Ovary (tissue), 9 donors: ENCODE data around the gene FOXP1. TPM values are rescaled to one million over a fixed set of nuclear protein-coding genes. Genes with fewer than 3 reads are reported as not detected.

Experiments
- DNase-seq, 5 donors: peaks; one replicate each; pipeline ENCODE4 v3.0.0-alpha.2; 2019 to 2020
- H3K27ac ChIP-seq, 2 donors: fragments of 200-600 bp; one replicate each; pipeline versions ENCODE4 v1.5.1 to v1.8.0; 2019 to 2022
- H3K27me3 ChIP-seq: fragments of 200-600 bp; one replicate; pipeline ENCODE4 v1.8.0; 2022
- H3K36me3 ChIP-seq: fragments of 200-600 bp; sonication (generic); one replicate; pipeline ENCODE4 v1.5.1; 2019
- H3K4me1 ChIP-seq: one replicate; pipeline ENCODE4 v1.8.1; 2013; ENCODE audit warnings: mild to moderate bottlenecking, moderate library complexity; ENCODE audit not compliant: insufficient read depth
- H3K4me3 ChIP-seq: fragments of 200-600 bp; sonication (generic); one replicate; pipeline ENCODE4 v1.5.1; 2017
- H3K9me3 ChIP-seq, 2 donors: fragments of 200-600 bp in 1 of 2; sonication (generic) in 1 of 2; one replicate each; pipeline versions ENCODE4 v1.5.1 to v1.8.1; 2013 to 2019; ENCODE audit warnings: mild to moderate bottlenecking in 1 of 2, moderate library complexity in 1 of 2
- EP300 ChIP-seq: sonication (generic); formaldehyde crosslinking; IDR thresholded peaks from one replicate; pipeline ENCODE4 v1.6.1; 2017; ENCODE audit warnings: antibody characterized with exemption
- POLR2A ChIP-seq: fragments of 450-650 bp; IDR thresholded peaks from one replicate; pipeline ENCODE4 v1.6.1; 2017; ENCODE audit warnings: antibody characterized with exemption, mild to moderate bottlenecking, moderate library complexity
- WGBS, 3 donors: extraction: QIAGEN DNeasy Blood & Tissue Kit in 1 of 3; methylation state at CpG; one replicate each; pipeline versions ENCODE4 v1.1.5 to v1.1.7; 2013 to 2017; 5-methylcytosine and 5-hydroxymethylcytosine counted together
- intact Hi-C, 4 donors: fragments of 100-400 bp; cut with DNase I; formaldehyde crosslinking; loops; one replicate each; pipeline versions ENCODE4 v1.11.0 to v1.15.1; 2022 to 2023
- polyA plus RNA-seq, 2 donors: library from polyadenylated mRNA; stranded (reverse); fragments of 200-250 nt in 1 of 2; fragments of 350-450 nt in 1 of 2; fragmentation: Illumina TruSeq in 1 of 2; extraction: RNeasy Lipid Tissue Mini Kit (QIAGEN cat#74804) in 1 of 2; gene quantifications; one replicate each; pipeline ENCODE4 v1.2.3, GENCODE V29; 2013 to 2014
- total RNA-seq, 7 donors: library from RNA; depleted of rRNA in 2 of 7; stranded (reverse); fragments of >200 nt in 2 of 7; fragmentation: NEBNext Ultra II Directional in 3 of 7; extraction: Animal tissue kit (Norgen Biotek cat#: 25700) in 3 of 7; gene quantifications; one replicate each; pipeline versions ENCODE4 v1.1.0 to v1.2.4, GENCODE V29; 2016 to 2023
- TF ChIP-seq, protein P1 (sequence below), 3 donors: fragments of 450-650 bp in 2 of 3; fragments of 200-600 bp in 1 of 3; IDR thresholded peaks; one replicate each; pipeline versions ENCODE4 v1.5.1 to v1.8.0; 2016 to 2022; ENCODE audit warnings: antibody characterized with exemption in 3 of 3, mild to moderate bottlenecking in 1 of 3
- donor health status: DM: no; HTN: no; CAD: no; lungs with moderate emphysema.
- donor health status: DM: no; HTN: no; CAD: no.
- donor health status: Bipolar disorder and iron deficiency.
- donor health status: DM: yes; HTN: yes; CAD: no.
- donor health status: DM: no; HTN: no; CAD: no.
- donor health status: DM: yes; HTN: yes; CAD: no.

FOXP1 gene
- total and polyA plus RNA-seq, 9 donors: 31.7 to 126 (median 114) TPM

DNA sequence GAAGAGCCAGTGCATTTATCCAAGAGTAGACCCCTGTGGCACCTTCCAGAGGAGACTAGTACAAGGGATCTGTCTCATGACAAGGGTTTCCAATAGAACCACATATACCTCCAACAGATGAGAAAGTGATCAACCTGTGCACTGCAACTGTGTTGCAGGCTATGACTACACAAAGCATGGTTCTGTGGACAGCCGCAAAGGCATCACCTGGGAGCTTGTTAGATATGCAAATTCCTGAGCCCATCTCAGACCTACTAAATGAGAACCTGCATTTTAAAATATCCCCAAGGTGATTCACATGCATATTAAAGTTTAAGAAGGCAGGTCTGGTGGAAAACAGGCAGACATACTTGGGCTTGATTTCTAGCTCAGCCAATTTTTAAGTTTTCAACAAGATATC lies 368.7 kb downstream of the FOXP1 start:
- intact Hi-C loops: no loop called here
- TF ChIP-seq, protein P1, sequence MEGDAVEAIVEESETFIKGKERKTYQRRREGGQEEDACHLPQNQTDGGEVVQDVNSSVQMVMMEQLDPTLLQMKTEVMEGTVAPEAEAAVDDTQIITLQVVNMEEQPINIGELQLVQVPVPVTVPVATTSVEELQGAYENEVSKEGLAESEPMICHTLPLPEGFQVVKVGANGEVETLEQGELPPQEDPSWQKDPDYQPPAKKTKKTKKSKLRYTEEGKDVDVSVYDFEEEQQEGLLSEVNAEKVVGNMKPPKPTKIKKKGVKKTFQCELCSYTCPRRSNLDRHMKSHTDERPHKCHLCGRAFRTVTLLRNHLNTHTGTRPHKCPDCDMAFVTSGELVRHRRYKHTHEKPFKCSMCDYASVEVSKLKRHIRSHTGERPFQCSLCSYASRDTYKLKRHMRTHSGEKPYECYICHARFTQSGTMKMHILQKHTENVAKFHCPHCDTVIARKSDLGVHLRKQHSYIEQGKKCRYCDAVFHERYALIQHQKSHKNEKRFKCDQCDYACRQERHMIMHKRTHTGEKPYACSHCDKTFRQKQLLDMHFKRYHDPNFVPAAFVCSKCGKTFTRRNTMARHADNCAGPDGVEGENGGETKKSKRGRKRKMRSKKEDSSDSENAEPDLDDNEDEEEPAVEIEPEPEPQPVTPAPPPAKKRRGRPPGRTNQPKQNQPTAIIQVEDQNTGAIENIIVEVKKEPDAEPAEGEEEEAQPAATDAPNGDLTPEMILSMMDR (IDR thresholded peaks at IDR 0.05): no peak
- TF ChIP-seq POLR2A (no peak), EP300 (no peak)
- H3K4me1 ChIP-seq: peaks cover 7% of the 10 kb centered on the region
- no peak overlapping the region for H3K27ac ChIP-seq
- WGBS, 3 donors: 95 to 100% (median 98%) methylated on average over 1 of the region's 1 CpG
- H3K9me3 ChIP-seq: no peaks in the 10 kb centered on the region
- no peak overlapping the region for H3K4me3 ChIP-seq
- H3K27me3 ChIP-seq: no peaks in the 10 kb centered on the region
- DNase-seq: no peak
- no peaks in the 10 kb centered on the region for H3K36me3 ChIP-seq

DNA sequence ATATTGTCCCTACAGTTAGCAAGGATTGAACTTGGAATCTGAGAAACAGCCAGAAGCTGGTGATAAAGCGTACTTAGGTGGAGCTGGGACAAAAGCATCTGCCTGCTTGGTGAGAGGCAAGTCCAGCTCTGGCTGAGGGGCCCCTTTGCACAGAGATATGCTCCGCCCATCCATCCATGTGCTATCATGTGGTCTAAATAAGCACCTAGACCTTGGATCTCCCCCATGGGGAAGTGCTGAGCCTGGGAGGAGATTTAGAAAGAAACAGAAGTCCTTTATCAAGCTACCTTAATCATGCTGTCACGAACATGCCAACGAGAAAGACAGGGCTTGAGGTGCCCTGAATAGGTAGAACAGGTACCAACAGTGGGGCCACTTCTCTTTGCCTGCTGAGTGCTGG lies 369.5 kb downstream of the FOXP1 start:
- WGBS, 3 donors: 92 to 97% (median 95%) methylated on average over 4 of the region's 4 CpGs
- Histone ChIP-seq H3K9me3 (no peaks in the 10 kb centered on the region), H3K27ac (no peak overlapping the region), H3K36me3 (no peaks in the 10 kb centered on the region), H3K4me3 (no peak overlapping the region), H3K4me1 (peaks cover 8% of the 10 kb centered on the region), H3K27me3 (no peaks in the 10 kb centered on the region)
- no peak for TF ChIP-seq EP300
- TF ChIP-seq, protein P1 (IDR thresholded peaks at IDR 0.05): no peak
- no peak for TF ChIP-seq POLR2A
- intact Hi-C loops: no loop called here
- no peak for DNase-seq

DNA sequence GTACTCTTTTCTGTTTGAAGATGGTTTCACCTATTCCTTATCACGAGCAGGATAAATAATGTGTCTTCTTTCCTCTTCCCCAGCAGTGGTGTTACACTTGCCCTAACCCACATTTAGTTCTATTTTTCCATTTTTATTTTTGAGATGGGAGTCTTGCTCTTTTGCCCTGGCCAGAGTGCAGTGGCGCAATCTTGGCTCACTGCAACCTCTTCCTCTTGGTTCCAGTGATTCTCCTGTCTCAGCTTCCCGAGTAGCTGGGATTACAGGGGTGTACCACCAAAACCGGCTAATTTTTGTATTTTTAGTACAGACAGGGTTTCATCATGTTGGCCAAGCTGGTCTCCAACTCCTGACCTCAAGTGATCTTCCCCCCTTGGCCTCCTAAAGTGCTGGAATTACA lies 372.4 kb downstream of the FOXP1 start:
- DNase-seq: peak in 2 of 5 donors; percentile 28 to 54
- Histone ChIP-seq H3K4me1 (peaks cover 23% of the 10 kb centered on the region), H3K27me3 (no peaks in the 10 kb centered on the region), H3K9me3 (no peaks in the 10 kb centered on the region), H3K36me3 (no peaks in the 10 kb centered on the region), H3K4me3 (no peak overlapping the region), H3K27ac (peak overlapping the region in 1 of 2 donors; percentile 43)
- WGBS, 3 donors: 58 to 74% (median 71%) methylated on average over 4 of the region's 4 CpGs
- intact Hi-C loops: no loop called here
- TF ChIP-seq, protein P1 (IDR thresholded peaks at IDR 0.05): no peak
- TF ChIP-seq EP300 (no peak), POLR2A (no peak)

DNA sequence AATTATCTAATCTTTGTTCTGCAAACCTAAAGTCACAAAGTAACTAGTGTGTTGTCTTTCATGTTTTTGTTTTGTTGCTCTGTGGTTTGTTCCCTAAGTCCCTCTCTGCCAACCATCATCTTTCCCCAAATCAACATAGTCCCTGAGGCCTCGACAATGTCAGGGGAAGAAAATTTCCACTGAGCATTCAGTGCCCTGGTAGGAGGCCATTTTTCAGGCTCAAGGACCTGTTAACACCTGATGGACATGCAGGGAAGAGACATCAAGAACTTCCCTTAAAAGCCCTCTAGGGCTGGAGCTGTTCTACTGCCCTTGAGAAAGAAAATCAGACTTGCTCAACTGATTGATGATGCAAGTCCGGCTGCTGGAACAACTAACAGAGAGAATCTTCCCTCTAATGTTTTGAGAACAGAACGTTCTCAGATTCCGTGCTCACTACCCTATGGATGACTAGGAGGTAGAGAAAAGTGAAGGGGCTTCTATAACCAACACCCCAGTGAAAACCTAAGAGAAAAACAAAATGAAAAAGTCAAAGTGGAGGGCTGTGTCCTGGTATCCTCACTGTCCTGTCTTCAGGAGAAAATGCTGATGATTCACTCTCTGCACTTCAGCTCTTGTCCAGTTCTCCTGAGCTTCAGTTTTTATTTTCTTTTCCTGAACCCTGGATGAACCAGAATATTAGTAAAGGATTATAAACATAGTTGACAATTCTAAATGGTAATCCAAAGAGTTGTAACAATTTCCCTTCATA lies 373.1 kb downstream of the FOXP1 start:
- Histone ChIP-seq H3K4me3 (no peak overlapping the region), H3K9me3 (no peaks in the 10 kb centered on the region), H3K27me3 (no peaks in the 10 kb centered on the region), H3K36me3 (no peaks in the 10 kb centered on the region), H3K27ac (peak overlapping the region in 1 of 2 donors; percentile 43), H3K4me1 (peaks cover 23% of the 10 kb centered on the region)
- TF ChIP-seq, protein P1 (IDR thresholded peaks at IDR 0.05): peak in 2 of 3 donors; percentile 24 to 71
- no peak for TF ChIP-seq POLR2A
- TF ChIP-seq EP300: no peak
- 9 to 14% (median 13%) methylated on average over 4 of the region's 4 CpGs for WGBS, 3 donors
- intact Hi-C loops: no loop called here
- DNase-seq: peak in 2 of 5 donors; percentile 47 to 78
